SK-N-SH (cell line): ENCODE data around the gene HLA-DQA1.
"Not testable (repeated sequence)": the region's sequence is repeated elsewhere in the genome, so short reads cannot be mapped to it uniquely, and the experiment has no call there.

ENCODE experiments used
- EP300 ChIP-seq, 2 experiments: IDR thresholded peaks; 2 replicates each; pipeline versions ENCODE4 v1.4.0 to v1.6.1; 2012; ENCODE audit warnings: borderline replicate concordance in 1 of 2, low read depth in 1 of 2, low read length in 1 of 2
- JUND ChIP-seq: IDR thresholded peaks from 2 replicates; pipeline ENCODE4 v1.4.0; 2012
- POLR2AphosphoS5 ChIP-seq: IDR thresholded peaks from 2 replicates; pipeline ENCODE4 v1.6.1; 2012; ENCODE audit warnings: low read depth, low read length
- TF ChIP-seq, protein P1 (sequence below): fragments of 200-600 bp; sonication (generic); IDR thresholded peaks from 2 replicates; pipeline ENCODE4 v1.6.1; 2017; ENCODE audit warnings: antibody characterized with exemption, mild to moderate bottlenecking, moderate library complexity
- TF ChIP-seq, protein P2 (sequence below): fragments of 150-350 bp; IDR thresholded peaks from 2 replicates; pipeline ENCODE4 v1.6.1; 2017; ENCODE audit warnings: antibody characterized with exemption, low read length, low read depth, borderline replicate concordance

DNA sequence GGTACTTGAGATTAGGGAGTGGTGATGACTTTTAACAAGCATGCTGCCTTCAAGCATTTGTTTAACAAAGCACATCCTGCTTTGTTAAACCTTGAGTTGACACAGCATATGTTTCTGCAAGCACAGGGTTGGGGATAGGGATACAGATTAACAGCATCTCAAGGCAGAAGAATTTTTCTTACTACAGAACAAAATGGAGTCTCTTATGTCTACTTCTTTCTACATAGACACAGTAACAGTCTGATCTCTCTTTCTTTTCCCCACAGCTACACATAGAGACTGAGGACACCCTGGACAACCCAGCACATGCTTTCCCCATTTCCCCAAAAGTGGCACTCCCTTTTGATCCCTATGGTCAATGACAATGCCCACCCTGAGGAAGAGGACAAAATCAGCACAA lies 20.6 kb downstream of the HLA-DQA1 start:
- TF ChIP-seq, protein P1, sequence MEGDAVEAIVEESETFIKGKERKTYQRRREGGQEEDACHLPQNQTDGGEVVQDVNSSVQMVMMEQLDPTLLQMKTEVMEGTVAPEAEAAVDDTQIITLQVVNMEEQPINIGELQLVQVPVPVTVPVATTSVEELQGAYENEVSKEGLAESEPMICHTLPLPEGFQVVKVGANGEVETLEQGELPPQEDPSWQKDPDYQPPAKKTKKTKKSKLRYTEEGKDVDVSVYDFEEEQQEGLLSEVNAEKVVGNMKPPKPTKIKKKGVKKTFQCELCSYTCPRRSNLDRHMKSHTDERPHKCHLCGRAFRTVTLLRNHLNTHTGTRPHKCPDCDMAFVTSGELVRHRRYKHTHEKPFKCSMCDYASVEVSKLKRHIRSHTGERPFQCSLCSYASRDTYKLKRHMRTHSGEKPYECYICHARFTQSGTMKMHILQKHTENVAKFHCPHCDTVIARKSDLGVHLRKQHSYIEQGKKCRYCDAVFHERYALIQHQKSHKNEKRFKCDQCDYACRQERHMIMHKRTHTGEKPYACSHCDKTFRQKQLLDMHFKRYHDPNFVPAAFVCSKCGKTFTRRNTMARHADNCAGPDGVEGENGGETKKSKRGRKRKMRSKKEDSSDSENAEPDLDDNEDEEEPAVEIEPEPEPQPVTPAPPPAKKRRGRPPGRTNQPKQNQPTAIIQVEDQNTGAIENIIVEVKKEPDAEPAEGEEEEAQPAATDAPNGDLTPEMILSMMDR: not testable (repeated sequence)
- not testable (repeated sequence) for TF ChIP-seq JUND; EP300 (IDR thresholded peaks at IDR 0.05; ENCODE audit: borderline replicate concordance in 1 of 2, low read depth in 1 of 2, low read length in 1 of 2); POLR2AphosphoS5
- TF ChIP-seq, protein P2, sequence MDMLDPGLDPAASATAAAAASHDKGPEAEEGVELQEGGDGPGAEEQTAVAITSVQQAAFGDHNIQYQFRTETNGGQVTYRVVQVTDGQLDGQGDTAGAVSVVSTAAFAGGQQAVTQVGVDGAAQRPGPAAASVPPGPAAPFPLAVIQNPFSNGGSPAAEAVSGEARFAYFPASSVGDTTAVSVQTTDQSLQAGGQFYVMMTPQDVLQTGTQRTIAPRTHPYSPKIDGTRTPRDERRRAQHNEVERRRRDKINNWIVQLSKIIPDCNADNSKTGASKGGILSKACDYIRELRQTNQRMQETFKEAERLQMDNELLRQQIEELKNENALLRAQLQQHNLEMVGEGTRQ: not testable (repeated sequence)
